Adrenal gland (tissue), 12 donors: ENCODE measurements around the gene LIMS1. TPM values are rescaled to one million over a fixed set of nuclear protein-coding genes. Genes with fewer than 3 reads are reported as not detected.
"Not testable (repeated sequence)": the region's sequence is repeated elsewhere in the genome, so short reads cannot be mapped to it uniquely, and the experiment has no call there.

ENCODE experiments used
- DNase-seq, 7 donors: peaks; one replicate each; pipeline ENCODE4 v3.0.0-alpha.2; 2019 to 2020
- H3K27ac ChIP-seq, 5 donors: fragments of 200-600 bp; sonication (generic) in 4 of 5; 1 replicate in 3 of 5; 2 replicates in 2 of 5; pipeline versions ENCODE4 v1.5.1 to v1.8.0; 2016 to 2020; ENCODE audit warnings: mild to moderate bottlenecking in 1 of 5
- H3K27me3 ChIP-seq: fragments of 200-600 bp; 2 replicates; pipeline ENCODE4 v1.8.0; 2021
- H3K36me3 ChIP-seq, 2 donors: fragments of 200-600 bp; replicated peaks in 1 of 2; 1 replicate in 1 of 2; 2 replicates in 1 of 2; pipeline versions ENCODE4 v1.5.1 to v1.8.0; 2018 to 2022
- H3K4me1 ChIP-seq, 2 donors: fragments of 200-600 bp; replicated peaks in 1 of 2; 1 replicate in 1 of 2; 2 replicates in 1 of 2; pipeline versions ENCODE4 v1.5.1 to v1.8.0; 2018 to 2021
- H3K4me3 ChIP-seq, 4 donors: fragments of 200-600 bp; sonication (generic) in 3 of 4; one replicate each; pipeline ENCODE4 v1.5.1; 2016 to 2018
- H3K9me3 ChIP-seq, 3 donors: fragments of 200-600 bp; sonication (generic) in 1 of 3; replicated peaks in 1 of 3; 1 replicate in 2 of 3; 2 replicates in 1 of 3; pipeline versions ENCODE4 v1.5.1 to v1.8.0; 2016 to 2021
- POLR2A ChIP-seq, 2 donors: fragments of 450-650 bp; IDR thresholded peaks; one replicate each; pipeline ENCODE4 v1.6.1; 2017; ENCODE audit warnings: antibody characterized with exemption in 2 of 2, mild to moderate bottlenecking in 2 of 2, moderate library complexity in 1 of 2
- WGBS, 4 donors: extraction: QIAGEN DNeasy Blood & Tissue Kit in 2 of 4; methylation state at CpG; one replicate each; pipeline versions ENCODE4 v1.1.5 to v1.1.7; 2013 to 2017; 5-methylcytosine and 5-hydroxymethylcytosine counted together
- intact Hi-C, 2 donors: fragments of 100-400 bp; cut with DNase I; formaldehyde crosslinking; loops; one replicate each; pipeline versions ENCODE4 v1.14.1 to v1.15.0; 2022 to 2023
- polyA plus RNA-seq, 3 donors: library from polyadenylated mRNA; stranded (reverse); fragments of 200-250 nt in 2 of 3; fragments of 350-450 nt in 1 of 3; fragmentation: Illumina TruSeq in 1 of 3; extraction: RNeasy Lipid Tissue Mini Kit (QIAGEN cat#74804) in 1 of 3; gene quantifications; one replicate each; pipeline ENCODE4 v1.2.3, GENCODE V29; 2013 to 2014
- total RNA-seq, 9 donors: library from RNA; depleted of rRNA in 4 of 9; stranded (reverse); fragments of >200 nt in 4 of 9; fragments of 120-200 nt in 1 of 9; fragmentation: NEBNext Ultra II Directional in 1 of 9; extraction: Animal tissue kit (Norgen Biotek cat#: 25700) in 1 of 9; gene quantifications; one replicate each; pipeline versions ENCODE4 v1.1.0 to v1.2.4, GENCODE V29; 2013 to 2023
- TF ChIP-seq, protein P1 (sequence below), 6 experiments: fragments of 450-650 bp in 4 of 6; fragments of 200-600 bp in 2 of 6; sonication (generic) in 1 of 6; IDR thresholded peaks; 1 replicate in 5 of 6; 2 replicates in 1 of 6; pipeline versions ENCODE4 v1.5.1 to v1.8.0; 2016 to 2021; ENCODE audit warnings: antibody characterized with exemption in 6 of 6, mild to moderate bottlenecking in 2 of 6, moderate library complexity in 1 of 6
- donor health status: healthy with polysubstance abuse.
- donor health status: Bipolar disorder and iron deficiency.
- donor health status: DM: yes; HTN: yes; CAD: no.
- donor health status: DM: no; HTN: no; CAD: no.
- donor health status: DM: no; HTN: no; CAD: no.
- donor health status: DM: yes; HTN: yes; CAD: no.

LIMS1 gene
- total and polyA plus RNA-seq, 12 donors = 33.5 to 182 (median 111) TPM

DNA sequence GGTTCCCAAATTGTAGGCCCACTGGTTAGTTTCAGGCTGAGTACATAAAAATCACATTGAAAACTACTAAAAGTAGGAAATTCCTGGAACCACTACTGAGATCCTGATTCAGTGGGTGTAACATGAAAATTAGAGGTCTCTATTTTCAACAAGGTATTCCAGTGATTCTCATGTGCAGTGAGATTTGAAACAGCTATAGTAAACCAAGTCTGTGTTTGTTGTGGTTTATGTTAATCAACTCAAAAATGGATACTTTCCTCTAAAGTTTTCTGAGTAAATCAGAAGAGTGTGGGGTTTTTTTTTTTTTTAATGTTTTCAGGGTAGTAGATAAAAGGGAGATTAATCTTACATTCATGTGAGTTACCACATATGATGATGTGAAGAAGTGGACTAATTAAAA lies 42.4 kb upstream of the LIMS1 start:
- TF ChIP-seq, protein P1, sequence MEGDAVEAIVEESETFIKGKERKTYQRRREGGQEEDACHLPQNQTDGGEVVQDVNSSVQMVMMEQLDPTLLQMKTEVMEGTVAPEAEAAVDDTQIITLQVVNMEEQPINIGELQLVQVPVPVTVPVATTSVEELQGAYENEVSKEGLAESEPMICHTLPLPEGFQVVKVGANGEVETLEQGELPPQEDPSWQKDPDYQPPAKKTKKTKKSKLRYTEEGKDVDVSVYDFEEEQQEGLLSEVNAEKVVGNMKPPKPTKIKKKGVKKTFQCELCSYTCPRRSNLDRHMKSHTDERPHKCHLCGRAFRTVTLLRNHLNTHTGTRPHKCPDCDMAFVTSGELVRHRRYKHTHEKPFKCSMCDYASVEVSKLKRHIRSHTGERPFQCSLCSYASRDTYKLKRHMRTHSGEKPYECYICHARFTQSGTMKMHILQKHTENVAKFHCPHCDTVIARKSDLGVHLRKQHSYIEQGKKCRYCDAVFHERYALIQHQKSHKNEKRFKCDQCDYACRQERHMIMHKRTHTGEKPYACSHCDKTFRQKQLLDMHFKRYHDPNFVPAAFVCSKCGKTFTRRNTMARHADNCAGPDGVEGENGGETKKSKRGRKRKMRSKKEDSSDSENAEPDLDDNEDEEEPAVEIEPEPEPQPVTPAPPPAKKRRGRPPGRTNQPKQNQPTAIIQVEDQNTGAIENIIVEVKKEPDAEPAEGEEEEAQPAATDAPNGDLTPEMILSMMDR (IDR thresholded peaks at IDR 0.05) = no peak
- no peak for TF ChIP-seq POLR2A (IDR thresholded peaks at IDR 0.05)
- DNase-seq = no peak
- intact Hi-C loops = no loop called here
- H3K4me1 ChIP-seq = no peaks in the 10 kb centered on the region
- H3K9me3 ChIP-seq = no peaks in the 10 kb centered on the region
- H3K36me3 ChIP-seq = peaks cover 0 to 42% of the 10 kb centered on the region in 2 donors
- peak overlapping the region in 2 of 5 donors; percentile 22 to 53 for H3K27ac ChIP-seq
- H3K27me3 ChIP-seq = no peaks in the 10 kb centered on the region
- no peak overlapping the region for H3K4me3 ChIP-seq

DNA sequence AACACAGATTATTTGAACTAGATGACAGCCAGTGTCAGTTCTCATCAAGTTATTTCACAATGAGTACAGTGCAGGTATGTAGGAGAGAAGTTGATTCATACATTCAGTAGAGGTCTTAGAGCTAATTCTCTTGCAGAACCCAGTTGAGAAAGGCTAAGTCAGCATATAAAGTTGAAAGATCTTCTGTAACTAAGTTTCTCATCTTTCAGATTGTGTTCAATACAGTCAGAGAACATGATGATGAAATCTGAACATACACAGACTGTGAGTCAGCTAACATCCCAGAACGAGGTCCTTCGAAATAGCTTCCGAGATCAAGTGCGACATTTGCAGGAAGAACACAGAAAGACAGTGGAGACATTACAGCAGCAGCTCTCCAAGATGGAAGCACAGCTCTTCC lies 41.9 kb upstream of the LIMS1 start:
- no peaks in the 10 kb centered on the region for H3K4me1 ChIP-seq
- intact Hi-C loops = no loop called here
- no peaks in the 10 kb centered on the region for H3K9me3 ChIP-seq
- no peaks in the 10 kb centered on the region for H3K27me3 ChIP-seq
- H3K36me3 ChIP-seq = peaks cover 0 to 42% of the 10 kb centered on the region in 2 donors
- peak in 6 of 7 donors; percentile 45 to 74 (median 66) for DNase-seq
- WGBS, 4 donors = 47 to 77% (median 59%) methylated on average over 4 of the region's 4 CpGs
- H3K4me3 ChIP-seq = no peak overlapping the region
- H3K27ac ChIP-seq = peak overlapping the region in 4 of 5 donors; percentile 22 to 59 (median 40)
- peak in 1 of 2 donors; percentile 8 for TF ChIP-seq POLR2A (IDR thresholded peaks at IDR 0.05)
- TF ChIP-seq, protein P1 (IDR thresholded peaks at IDR 0.05) = no peak

DNA sequence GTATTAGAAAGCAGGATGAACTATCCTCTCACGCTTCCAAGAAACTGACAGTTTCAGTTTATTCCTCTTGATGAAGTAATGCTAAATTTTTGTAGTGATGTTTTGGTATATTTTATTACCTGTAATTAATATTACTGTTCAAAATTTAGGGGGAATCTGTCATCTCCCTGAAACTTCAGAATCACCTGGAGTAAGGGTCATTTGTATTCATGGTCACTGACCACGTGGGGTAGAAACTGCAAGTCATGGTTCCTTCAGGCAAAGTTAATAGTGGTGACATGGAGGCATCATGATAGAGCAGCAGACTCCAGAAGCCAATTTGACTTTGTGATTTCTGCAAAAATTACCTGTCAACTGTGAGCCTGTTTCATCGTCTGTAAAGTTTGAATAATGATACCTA lies 38.1 kb upstream of the LIMS1 start:
- H3K9me3 ChIP-seq, H3K27me3 ChIP-seq, H3K4me1 ChIP-seq, intact Hi-C loops, H3K4me3 ChIP-seq, H3K27ac ChIP-seq, DNase-seq: not testable (repeated sequence)
- WGBS, 4 donors = 73 to 95% (median 84%) methylated on average over 1 to 2 of the region's 3 CpGs; no CpG with 5 or more reads in 1 of the 4 donors
- H3K36me3 ChIP-seq = peaks cover 0 to 25% of the 10 kb centered on the region in 2 donors

DNA sequence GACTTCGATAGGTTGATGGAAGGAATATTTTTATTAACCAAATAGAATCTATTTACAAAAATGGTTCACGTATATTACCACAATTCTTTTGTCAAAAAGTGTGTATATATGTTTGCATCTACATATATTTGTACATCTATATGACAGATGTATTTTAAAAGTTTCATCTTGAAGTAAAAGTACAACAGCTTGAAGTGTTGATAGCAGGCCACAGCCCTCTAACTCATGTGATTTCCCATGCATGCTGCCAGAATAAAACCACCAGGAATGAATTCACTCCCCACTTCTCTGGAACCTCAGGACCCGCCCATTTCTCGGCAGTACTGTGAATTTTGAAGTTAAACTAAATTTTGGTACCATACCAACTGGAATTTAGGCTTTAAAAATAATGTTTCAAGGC lies 26.6 kb upstream of the LIMS1 start:
- intact Hi-C loops, H3K9me3 ChIP-seq, H3K4me1 ChIP-seq, H3K4me3 ChIP-seq, H3K27ac ChIP-seq, H3K27me3 ChIP-seq, H3K36me3 ChIP-seq: not testable (repeated sequence)
- 77 to 98% (median 86%) methylated on average over 3 of the region's 4 CpGs for WGBS, 4 donors
- DNase-seq = peak in 2 of 7 donors; percentile 7 to 27

DNA sequence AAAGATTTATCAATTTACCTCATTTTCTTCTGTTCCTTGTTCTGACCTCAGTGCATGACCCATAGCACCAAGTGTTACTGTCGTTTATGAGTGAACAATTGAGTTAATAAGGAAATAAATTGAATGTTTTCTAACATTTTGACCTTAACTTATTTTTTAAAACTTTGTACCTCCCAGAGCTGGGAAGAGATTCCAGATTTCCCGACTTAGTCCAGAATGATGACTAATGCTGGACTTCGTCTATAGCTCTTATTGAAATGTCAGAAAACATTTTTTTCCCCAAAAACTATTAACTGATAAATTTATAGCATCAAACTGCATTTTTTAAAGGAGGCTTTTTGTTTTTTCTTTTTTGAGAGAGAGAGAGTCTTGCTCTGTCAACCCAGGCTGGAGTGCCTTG lies 21.8 kb upstream of the LIMS1 start:
- intact Hi-C loops, H3K4me3 ChIP-seq, H3K4me1 ChIP-seq, H3K27me3 ChIP-seq, DNase-seq, H3K9me3 ChIP-seq, H3K36me3 ChIP-seq: not testable (repeated sequence)
- WGBS, 4 donors = 29 to 44% (median 32%) methylated on average over 3 of the region's 3 CpGs
- H3K27ac ChIP-seq = peak overlapping the region in 1 of 5 donors; percentile 38

DNA sequence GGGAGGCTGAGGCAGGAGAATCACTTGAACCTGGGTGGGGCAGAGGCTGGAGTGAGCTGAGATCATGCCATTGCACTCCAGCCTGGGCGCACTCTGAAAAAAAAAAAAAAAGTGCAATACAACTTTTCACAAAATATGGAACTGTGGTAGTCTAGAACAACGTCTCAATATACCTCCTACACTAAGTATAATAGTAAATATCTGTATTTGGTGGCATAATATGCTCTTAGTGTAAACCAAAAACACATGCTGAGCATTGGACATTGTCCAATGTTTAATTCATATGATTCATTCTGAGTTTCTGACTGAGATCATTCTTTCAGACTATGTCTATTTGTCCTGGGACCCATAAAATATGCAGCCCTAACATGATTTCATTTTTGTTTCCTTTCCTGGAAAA lies 19.8 kb upstream of the LIMS1 start:
- WGBS, 4 donors = 44 to 95% (median 66%) methylated on average over 2 of the region's 2 CpGs
- H3K36me3 ChIP-seq, H3K4me3 ChIP-seq, H3K27ac ChIP-seq, H3K27me3 ChIP-seq, intact Hi-C loops, H3K9me3 ChIP-seq, H3K4me1 ChIP-seq, DNase-seq: not testable (repeated sequence)

DNA sequence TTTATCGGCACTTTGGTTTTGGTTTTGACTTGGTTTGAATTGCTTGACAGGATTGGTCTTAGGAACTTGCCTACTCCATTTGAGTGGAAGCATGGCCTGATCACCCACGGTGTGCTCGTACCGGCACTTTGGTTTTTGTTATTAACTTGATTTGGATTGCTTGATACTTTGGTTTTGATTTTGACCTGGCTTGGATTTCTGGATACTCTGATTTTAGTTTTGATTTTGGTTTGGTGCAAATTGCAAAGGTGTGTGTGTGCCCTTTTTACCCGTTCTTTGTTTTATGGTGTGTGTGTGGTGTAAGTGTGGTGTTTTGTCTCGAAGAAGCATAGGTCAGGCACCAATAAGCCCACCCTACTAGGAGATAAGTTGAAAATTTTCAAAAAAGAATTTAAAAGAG lies 9.6 kb upstream of the LIMS1 start:
- DNase-seq, H3K4me1 ChIP-seq, H3K36me3 ChIP-seq, H3K27ac ChIP-seq, H3K4me3 ChIP-seq, H3K9me3 ChIP-seq, H3K27me3 ChIP-seq, intact Hi-C loops: not testable (repeated sequence)
- WGBS, 4 donors = 94 to 100% (median 96%) methylated on average over 3 to 5 of the region's 6 CpGs

DNA sequence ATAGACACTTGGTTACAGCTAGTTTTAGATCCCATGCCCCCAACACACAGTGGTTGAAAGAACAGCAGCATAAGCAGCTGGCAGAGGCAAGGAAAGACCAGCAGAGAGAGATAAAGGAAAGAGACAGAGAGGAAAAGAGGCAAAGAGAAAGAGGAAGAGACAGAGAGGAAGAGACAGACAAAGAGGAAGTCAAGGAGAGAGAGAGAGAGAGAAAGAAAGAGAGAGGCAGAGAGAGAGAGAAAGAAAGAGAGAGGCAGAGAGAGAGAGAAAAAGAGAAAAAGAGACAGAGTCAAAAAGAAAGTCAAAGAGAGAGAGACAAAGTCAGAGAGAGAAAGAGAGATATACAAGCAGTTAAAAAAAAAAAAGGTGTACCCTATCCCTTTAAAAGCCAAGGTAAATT lies 9.0 kb upstream of the LIMS1 start:
- H3K4me3 ChIP-seq, H3K27ac ChIP-seq, H3K9me3 ChIP-seq, H3K36me3 ChIP-seq, DNase-seq, H3K27me3 ChIP-seq, intact Hi-C loops, H3K4me1 ChIP-seq: not testable (repeated sequence)
